HFF-Myc (cell line): ENCODE measurements around the gene HSD11B2.

Experiments
- DNase-seq: peaks from one replicate; pipeline ENCODE4 v3.0.0-alpha.2; 2011; ENCODE audit warnings: low read depth; ENCODE audit errors: extremely low read depth
- H3K4me3 ChIP-seq: replicated peaks from 2 replicates; pipeline ENCODE4 v1.5.1; 2011; ENCODE audit warnings: low read depth, mild to moderate bottlenecking, control low read depth, low read length
- TF ChIP-seq, protein P1 (sequence below): IDR thresholded peaks from 2 replicates; pipeline ENCODE4 v1.5.1; 2012; ENCODE audit warnings: mild to moderate bottlenecking, low read depth, low read length, control low read depth; ENCODE audit errors: missing control alignments

Gene HSD11B2

DNA sequence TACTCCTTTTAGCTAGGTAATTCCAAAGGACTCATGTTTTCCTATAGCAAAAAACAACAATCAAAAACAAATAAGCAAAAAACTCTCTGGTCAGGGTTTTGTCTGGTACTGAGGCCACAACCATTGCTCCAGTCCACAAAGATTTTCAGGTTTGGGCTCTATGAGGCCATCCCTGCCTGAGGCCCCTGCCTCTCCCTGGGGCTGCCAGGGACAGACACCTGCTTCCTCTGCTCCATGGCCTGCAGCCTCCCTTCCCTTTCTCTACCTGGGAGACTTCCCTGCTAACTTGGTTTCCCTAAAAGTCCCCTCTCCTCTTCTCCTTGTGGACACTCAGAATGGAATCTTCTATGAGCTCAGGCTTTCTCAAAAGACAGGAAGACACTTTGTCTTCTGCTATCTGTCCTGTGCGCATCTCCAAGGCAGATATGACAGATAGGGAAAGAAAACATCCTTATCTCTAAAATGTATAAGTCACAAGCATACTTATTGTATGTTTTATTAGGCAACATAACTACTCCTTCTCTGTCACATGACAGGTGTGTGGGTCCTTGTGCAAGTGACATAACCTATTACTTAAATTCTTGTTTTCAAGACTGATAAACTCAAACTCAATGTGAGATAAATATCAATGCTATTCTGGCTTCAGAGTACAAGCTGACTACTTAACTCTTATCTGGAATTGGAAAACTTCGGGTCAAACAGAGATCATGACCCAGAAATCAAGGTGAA lies 13.4 kb upstream of the HSD11B2 start:
- DNase-seq: no peak
- no peak overlapping the region for H3K4me3 ChIP-seq
- TF ChIP-seq, protein P1, sequence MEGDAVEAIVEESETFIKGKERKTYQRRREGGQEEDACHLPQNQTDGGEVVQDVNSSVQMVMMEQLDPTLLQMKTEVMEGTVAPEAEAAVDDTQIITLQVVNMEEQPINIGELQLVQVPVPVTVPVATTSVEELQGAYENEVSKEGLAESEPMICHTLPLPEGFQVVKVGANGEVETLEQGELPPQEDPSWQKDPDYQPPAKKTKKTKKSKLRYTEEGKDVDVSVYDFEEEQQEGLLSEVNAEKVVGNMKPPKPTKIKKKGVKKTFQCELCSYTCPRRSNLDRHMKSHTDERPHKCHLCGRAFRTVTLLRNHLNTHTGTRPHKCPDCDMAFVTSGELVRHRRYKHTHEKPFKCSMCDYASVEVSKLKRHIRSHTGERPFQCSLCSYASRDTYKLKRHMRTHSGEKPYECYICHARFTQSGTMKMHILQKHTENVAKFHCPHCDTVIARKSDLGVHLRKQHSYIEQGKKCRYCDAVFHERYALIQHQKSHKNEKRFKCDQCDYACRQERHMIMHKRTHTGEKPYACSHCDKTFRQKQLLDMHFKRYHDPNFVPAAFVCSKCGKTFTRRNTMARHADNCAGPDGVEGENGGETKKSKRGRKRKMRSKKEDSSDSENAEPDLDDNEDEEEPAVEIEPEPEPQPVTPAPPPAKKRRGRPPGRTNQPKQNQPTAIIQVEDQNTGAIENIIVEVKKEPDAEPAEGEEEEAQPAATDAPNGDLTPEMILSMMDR: no peak

DNA sequence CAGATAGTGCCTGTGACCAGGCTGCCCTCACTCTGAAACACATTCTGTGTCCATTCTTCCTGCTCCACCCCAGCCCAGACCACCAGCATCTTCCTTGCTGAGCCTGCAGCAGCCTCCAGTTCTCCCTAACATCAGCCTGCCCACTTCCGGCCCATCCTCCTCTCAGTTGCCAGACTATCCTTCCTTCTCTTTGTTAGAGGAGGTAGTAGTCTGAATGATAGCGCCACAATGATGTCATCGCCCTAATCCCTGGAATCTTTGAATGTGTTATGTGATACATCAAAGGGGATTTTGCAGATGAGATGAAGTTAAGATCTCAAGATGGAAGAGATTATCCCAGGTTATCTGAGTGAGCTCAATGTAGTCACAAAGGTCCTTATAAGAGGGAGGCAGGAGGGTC lies 11.4 kb upstream of the HSD11B2 start:
- no peak overlapping the region for H3K4me3 ChIP-seq
- DNase-seq: no peak
- TF ChIP-seq, protein P1: no peak

DNA sequence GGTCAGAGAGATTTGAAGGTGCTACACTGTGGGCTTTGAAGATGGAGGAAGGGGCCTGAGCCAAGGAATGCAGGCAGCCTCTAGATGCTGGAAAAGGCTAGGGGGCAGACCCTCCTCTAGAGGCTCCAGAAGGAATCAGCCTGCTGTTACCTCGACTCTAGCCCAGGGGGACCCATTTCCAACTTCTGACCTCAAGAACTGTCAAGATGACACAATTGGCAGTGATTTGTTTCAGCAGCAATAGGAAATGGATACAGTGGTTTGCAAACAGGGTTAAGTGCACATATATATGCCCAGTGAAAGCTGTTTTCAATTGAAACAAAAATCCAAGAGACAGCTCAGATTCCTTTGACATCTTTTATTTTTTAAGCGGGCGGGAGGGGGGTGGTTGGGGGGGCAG lies 11.0 kb upstream of the HSD11B2 start:
- no peak for DNase-seq
- no peak overlapping the region for H3K4me3 ChIP-seq
- TF ChIP-seq, protein P1: no peak

DNA sequence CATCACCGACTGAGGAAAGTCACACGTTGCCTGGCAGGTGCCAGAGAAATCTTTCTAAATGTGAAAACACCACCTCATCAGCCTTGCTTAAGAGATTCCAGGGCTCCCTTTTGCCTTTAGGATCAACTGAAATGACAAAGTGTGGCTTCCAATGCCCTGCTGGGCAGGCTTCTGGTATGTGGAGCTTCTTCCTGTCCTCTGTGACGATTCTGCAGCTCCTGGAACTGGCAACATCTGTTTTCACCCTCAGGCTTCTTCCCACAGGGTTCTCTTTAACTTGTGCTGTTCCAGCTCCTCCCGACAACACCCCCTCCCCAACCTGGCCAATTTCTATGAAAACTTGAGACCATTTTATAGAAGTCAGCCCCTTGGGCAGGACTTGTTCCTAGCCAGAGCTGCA lies 9.9 kb upstream of the HSD11B2 start:
- TF ChIP-seq, protein P1: no peak
- no peak overlapping the region for H3K4me3 ChIP-seq
- no peak for DNase-seq

DNA sequence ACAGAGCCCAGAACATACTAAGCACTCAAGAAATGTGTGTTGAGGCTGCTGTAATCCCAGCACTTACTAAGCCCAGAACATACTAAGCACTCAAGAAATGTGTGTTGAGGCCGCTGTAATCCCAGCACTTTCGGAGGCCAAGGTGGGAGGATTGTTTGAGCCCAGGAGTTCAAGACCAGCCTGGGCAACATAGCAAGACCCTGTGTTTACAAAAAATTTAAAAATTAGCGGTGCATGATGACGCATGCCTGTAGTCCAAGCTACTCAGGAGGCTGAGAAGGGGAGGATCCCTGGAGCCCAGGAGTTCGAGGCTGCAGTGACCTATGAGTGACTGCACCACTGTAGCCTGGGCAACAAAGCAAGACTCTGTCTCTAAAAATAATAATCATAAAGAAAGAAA lies 7.9 kb upstream of the HSD11B2 start:
- H3K4me3 ChIP-seq: no peak overlapping the region
- DNase-seq: no peak
- TF ChIP-seq, protein P1: no peak

DNA sequence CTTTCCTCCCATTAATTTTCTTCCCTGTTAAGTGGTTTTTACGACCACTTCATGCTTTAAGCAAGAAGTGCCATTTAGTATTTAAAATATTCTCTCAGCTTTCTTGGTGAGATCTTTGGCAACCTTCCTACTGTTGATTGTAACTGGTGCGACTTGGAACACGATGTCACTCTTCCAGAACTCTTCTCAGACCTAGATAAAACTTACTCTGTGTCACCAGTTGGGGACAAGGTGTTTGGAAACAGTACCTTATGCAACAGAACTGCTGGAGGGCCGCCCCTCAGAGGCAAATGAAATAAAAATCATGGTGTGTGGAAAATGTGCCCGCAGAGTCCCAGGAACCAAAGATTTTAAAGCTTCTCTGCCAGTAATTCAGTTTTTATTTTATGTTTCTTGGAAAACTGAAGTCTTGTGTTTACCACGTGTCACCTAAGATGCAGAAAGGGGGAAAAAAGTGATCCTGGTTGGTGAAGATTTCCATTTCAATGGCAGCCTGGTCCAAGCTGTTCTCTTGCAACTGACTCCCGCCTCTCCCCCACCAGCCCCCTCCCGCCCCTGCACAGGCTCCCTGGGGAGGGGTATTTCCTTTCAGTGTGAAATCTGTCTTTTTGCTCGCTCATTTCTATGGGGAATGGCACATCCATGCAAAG lies 7.2 kb upstream of the HSD11B2 start:
- no peak overlapping the region for H3K4me3 ChIP-seq
- no peak for DNase-seq
- TF ChIP-seq, protein P1: no peak
